Muscle of leg (tissue), 11 donors: ENCODE results near the gene RELL1. TPM values are rescaled to one million over a fixed set of nuclear protein-coding genes. Genes with fewer than 3 reads are reported as not detected.

Experiments
- DNase-seq: peaks from one replicate; pipeline ENCODE4 v3.0.0; 2013
- H3K27ac ChIP-seq: one replicate; pipeline ENCODE4 v1.5.1; 2013; ENCODE audit warnings: mild to moderate bottlenecking, low read length, control low read depth
- H3K27me3 ChIP-seq: one replicate; pipeline ENCODE4 v1.6.1; 2013; ENCODE audit warnings: low read length; ENCODE audit not compliant: control insufficient read depth, insufficient read depth
- H3K36me3 ChIP-seq: one replicate; pipeline ENCODE4 v1.6.1; 2013; ENCODE audit warnings: low read length; ENCODE audit not compliant: control insufficient read depth, insufficient read depth
- H3K4me1 ChIP-seq: one replicate; pipeline ENCODE4 v1.6.1; 2013; ENCODE audit warnings: low read length; ENCODE audit not compliant: control insufficient read depth, insufficient read depth
- H3K4me3 ChIP-seq: one replicate; pipeline ENCODE4 v1.5.1; 2013; ENCODE audit warnings: low read length, control low read depth
- H3K9me3 ChIP-seq: replicated peaks from 2 replicates; pipeline ENCODE4 v1.6.1; 2013; ENCODE audit warnings: low read depth, low read length; ENCODE audit not compliant: control insufficient read depth
- WGBS: methylation state at CpG from one replicate; pipeline ENCODE4 v1.1.5; 2013; ENCODE audit warnings: missing lambda C conversion rate; ENCODE audit not compliant: insufficient coverage; 5-methylcytosine and 5-hydroxymethylcytosine counted together
- polyA plus RNA-seq, 8 donors: library from polyadenylated mRNA; unstranded; fragments of 120-200 nt; gene quantifications; one replicate each; pipeline versions ENCODE4 v1.2.1 to v1.2.3, GENCODE V29; 2013; ENCODE audit warnings: inconsistent platforms in 1 of 8, low replicate concordance in 1 of 8; ENCODE audit not compliant: insufficient read length in 8 of 8, insufficient read depth in 1 of 8
- total RNA-seq: library from RNA; stranded (reverse); fragments of 120-200 nt; gene quantifications from one replicate; pipeline ENCODE4 v1.2.4, GENCODE V29; 2013

Gene RELL1
- total and polyA plus RNA-seq, 9 donors = 9.7 to 44.7 (median 13.9) TPM

GRCh38 chr4:37699868-37700481 lies 13.8 kb upstream of the RELL1 start:
- WGBS = 86% methylated on average over 1 of the region's 5 CpGs
- no peak overlapping the region for H3K4me3 ChIP-seq

DNA sequence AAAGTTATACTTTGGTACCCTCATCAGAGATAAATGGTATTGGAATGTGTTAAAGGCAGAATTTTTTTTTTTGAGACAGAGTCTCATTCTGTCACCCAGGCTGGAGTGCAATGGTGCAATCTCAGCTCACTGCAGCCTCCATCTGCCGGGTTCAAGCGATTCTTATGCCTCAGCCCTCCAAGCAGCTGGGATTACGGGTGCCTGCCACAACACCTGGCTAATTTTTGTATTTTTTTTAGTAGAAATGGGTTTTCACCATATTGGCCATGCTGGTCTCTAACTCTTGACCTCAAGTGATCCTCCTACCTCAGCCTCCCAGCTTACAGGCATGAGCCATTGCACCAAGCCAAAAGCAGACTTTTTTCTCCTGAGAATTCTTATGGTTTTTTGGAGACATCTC lies 11.4 kb upstream of the RELL1 start:
- Histone ChIP-seq H3K9me3 (no peaks in the 10 kb centered on the region), H3K4me1 (peaks cover 5% of the 10 kb centered on the region), H3K27ac (no peak overlapping the region), H3K36me3 (no peaks in the 10 kb centered on the region), H3K4me3 (no peak overlapping the region), H3K27me3 (no peaks in the 10 kb centered on the region)
- WGBS = no CpG with 5 or more reads among the region's 3 CpGs
- no peak for DNase-seq

More at GRCh38 chr4:37699868-37700481, 13.8 kb upstream of the RELL1 start:
- Histone ChIP-seq H3K27me3 (no peaks in the 10 kb centered on the region), H3K4me1 (peaks cover 5% of the 10 kb centered on the region), H3K9me3 (no peaks in the 10 kb centered on the region), H3K27ac (no peak overlapping the region), H3K36me3 (no peaks in the 10 kb centered on the region)
- DNase-seq = no peak

DNA sequence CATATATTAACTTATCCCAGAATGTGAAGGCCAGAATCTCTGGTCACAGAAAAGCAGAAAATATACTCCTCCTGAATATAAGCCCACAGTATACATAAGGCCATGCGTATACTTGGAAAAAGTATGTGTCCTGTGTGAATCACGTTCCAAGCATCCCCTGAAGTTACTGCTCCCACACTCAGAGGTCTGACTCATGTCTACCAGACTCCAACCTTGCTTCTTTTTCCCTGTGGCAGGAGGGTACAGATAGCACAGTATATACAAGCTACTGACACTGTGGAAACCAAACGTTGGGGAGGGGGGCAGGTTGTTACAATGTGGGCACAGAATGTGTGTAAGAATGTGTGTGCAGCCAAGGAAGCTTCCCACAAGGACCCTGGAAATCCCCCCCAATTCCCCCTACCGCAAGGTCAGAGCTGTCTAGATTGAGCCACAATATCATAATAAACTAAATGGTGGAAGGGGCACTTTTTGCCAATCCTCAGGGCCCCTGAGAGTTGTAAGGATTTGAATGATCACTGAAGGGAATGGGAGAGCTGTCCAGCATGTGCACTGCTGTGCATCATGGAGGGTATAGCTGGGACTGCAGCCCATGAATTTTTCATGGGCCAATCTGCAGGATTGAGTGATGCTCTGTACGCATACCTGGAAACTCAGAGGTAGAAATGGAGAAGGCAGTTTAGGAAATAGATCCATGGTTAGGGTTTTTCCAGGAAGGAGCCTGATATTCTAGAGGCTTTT lies 7.4 kb upstream of the RELL1 start:
- Histone ChIP-seq H3K4me1 (peaks cover 5% of the 10 kb centered on the region), H3K36me3 (no peaks in the 10 kb centered on the region), H3K27me3 (no peaks in the 10 kb centered on the region), H3K27ac (no peak overlapping the region), H3K4me3 (no peak overlapping the region), H3K9me3 (no peaks in the 10 kb centered on the region)
- 94% methylated on average over 2 of the region's 5 CpGs for WGBS
- DNase-seq = no peak

DNA sequence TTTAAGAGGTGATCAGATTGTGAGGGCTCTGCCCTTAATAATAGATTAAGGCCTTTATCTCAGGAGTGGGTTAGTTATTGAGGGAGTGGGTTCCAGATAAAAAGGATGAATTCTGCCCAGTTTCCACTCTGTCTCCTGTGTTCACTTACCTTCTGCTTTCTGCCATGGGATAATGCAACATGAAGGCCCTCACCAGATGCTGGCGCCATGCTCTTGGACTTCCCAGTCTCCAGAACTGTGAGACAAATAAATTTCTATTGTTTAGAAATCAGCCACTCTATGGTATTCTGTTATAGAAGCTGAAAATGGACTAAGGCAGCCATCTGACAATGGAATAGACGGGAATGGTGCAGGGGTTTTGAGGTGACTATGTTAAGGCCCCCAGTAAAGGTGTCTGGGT lies 6.9 kb upstream of the RELL1 start:
- Histone ChIP-seq H3K27ac (no peak overlapping the region), H3K4me1 (peaks cover 5% of the 10 kb centered on the region), H3K27me3 (no peaks in the 10 kb centered on the region), H3K4me3 (no peak overlapping the region), H3K36me3 (no peaks in the 10 kb centered on the region), H3K9me3 (no peaks in the 10 kb centered on the region)
- no peak for DNase-seq
- whole genome bisulfite sequencing = no CpG with 5 or more reads among the region's 2 CpGs

GRCh38 chr4:37690976-37691375 lies 4.8 kb upstream of the RELL1 start:
- Histone ChIP-seq H3K36me3 (no peaks in the 10 kb centered on the region), H3K4me3 (no peak overlapping the region), H3K4me1 (peaks cover 7% of the 10 kb centered on the region), H3K9me3 (no peaks in the 10 kb centered on the region), H3K27ac (no peak overlapping the region), H3K27me3 (no peaks in the 10 kb centered on the region)
- no peak for DNase-seq
- WGBS = no CpG with 5 or more reads among the region's 3 CpGs

DNA sequence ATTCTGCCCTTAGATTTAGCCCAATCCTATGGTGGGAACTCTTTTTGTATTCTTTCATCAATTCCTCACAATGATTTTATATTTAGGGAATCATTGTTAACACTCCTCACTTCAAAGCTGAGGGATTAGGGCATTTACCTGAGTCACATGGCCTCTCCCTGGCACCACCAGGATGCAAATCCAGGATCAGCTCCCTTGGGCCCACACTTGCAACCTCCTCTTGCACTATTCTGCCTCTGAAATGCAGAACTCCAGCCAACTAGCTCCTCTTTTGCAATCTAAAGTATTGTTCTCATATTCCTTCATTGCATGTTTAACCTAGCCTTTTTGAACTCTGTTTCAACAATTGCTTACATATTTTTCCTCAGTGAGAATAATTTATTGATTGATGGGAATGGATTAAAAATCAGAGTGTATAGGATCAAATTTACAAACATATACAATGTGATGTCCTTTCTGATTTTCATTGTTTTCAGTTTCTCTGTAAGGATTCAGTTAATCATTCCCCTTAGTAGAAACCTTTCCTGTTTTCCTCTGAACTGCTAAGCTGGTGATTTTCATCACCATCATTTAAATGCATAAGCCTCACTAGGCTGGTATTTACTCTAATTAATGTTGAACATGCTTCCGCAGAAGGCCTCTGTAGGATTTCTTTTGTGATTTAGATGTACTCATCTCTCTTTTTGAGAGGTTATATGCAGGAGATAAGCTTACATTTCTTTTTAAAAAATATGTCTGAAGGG lies 3.3 kb upstream of the RELL1 start:
- WGBS = no CpG with 5 or more reads among the region's 1 CpG

DNA sequence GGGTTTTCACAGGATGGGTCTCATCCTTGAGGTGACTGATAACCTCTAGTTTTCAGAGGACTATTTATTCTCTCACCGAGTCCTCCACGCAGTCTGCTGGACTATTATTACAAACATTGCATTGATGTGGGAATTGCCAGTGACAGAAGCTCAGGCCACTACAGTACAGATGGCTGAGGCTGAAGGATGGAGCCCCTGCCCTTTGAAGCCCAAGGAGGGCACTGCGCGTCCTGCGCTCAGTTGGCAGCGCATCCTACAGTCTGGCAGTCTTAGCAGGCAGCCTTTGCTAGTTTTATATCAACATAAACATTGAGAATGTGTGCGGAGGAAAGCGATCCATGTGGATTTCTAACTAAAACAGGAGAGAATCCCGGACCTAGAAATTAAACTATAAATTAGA lies 1.5 kb upstream of the RELL1 start:
- WGBS = no CpG with 5 or more reads among the region's 9 CpGs
- H3K36me3 ChIP-seq = peaks cover 9% of the 10 kb centered on the region
- peaks cover 19% of the 10 kb centered on the region for H3K4me1 ChIP-seq
- DNase-seq = no peak
- no peaks in the 10 kb centered on the region for H3K9me3 ChIP-seq
- H3K4me3 ChIP-seq = no peak overlapping the region
- H3K27ac ChIP-seq = no peak overlapping the region
- H3K27me3 ChIP-seq = no peaks in the 10 kb centered on the region

More for the DNA sequence above, 3.3 kb upstream of the RELL1 start:
- Histone ChIP-seq H3K36me3 (no peaks in the 10 kb centered on the region), H3K9me3 (no peaks in the 10 kb centered on the region), H3K27ac (no peak overlapping the region), H3K27me3 (no peaks in the 10 kb centered on the region), H3K4me3 (no peak overlapping the region), H3K4me1 (peaks cover 11% of the 10 kb centered on the region)
- DNase-seq = no peak

DNA sequence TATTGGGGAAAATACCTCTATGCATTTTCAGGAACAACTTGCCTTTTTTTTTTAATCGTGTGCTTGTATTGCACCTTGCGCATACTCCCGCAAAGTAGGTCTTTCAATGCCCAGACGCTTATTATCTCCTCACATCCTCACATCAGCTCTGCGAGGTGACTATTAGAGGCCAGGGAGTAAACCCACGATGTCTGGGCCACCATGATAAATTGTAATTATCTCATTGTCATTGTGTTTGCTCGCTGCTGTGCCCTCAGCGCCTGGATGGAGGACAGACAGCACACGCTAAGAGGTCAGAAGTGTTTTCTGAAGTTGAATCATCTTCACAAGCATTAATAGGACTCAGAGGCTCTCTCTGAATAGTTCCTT lies 1.0 kb upstream of the RELL1 start:
- Histone ChIP-seq H3K9me3 (no peaks in the 10 kb centered on the region), H3K4me1 (peaks cover 20% of the 10 kb centered on the region), H3K4me3 (peak overlapping the region; percentile 77), H3K27me3 (no peaks in the 10 kb centered on the region), H3K36me3 (peaks cover 9% of the 10 kb centered on the region), H3K27ac (peak overlapping the region; percentile 88)
- DNase-seq = no peak
- WGBS = 27% methylated on average over 3 of the region's 9 CpGs

GRCh38 chr4:37685823-37686372 lies 278 bp downstream of the RELL1 start:
- Histone ChIP-seq H3K27me3 (no peaks in the 10 kb centered on the region), H3K36me3 (peaks cover 9% of the 10 kb centered on the region), H3K9me3 (no peaks in the 10 kb centered on the region), H3K4me1 (peaks cover 20% of the 10 kb centered on the region), H3K4me3 (peak overlapping the region; percentile 84), H3K27ac (peak overlapping the region; percentile 97)
- WGBS = under 1% methylated on average over 74 of the region's 75 CpGs
- peak; percentile 69 for DNase-seq
